ENCODE results near the gene FBXL3.

GRCh38 chr13:77040076-77040475 is 13.1 kb upstream of the FBXL3 start:
- TF ChIP-seq EZH2 (optimal IDR thresholded peaks at IDR 0.05; ENCODE audit: low read depth, low read length) (no peak), CTCF (IDR thresholded peaks at IDR 0.05; ENCODE audit: low read length) (no peak), EZH2phosphoT487 (IDR thresholded peaks at IDR 0.05; ENCODE audit: low read length) (no peak)

Measured in MM.1S (cell line).